ENCODE results near the gene MTARC2.

GRCh38 chr1:220754212-220754917 is 6.2 kb downstream of the MTARC2 start:
- no peak for TF ChIP-seq POLR2A (IDR thresholded peaks at IDR 0.05)
- no peak for TF ChIP-seq CTCF (IDR thresholded peaks at IDR 0.05)

All from right lobe of liver (tissue), 4 donors.